BLaER1 treated with 17β-estradiol and CSF1 and Interleukin-3, amounts not matched to agents 10 nM and 100 nM (cell line): ENCODE results near the gene CLASRP.
"Not testable (repeated sequence)": the region's sequence is repeated elsewhere in the genome, so short reads cannot be mapped to it uniquely, and the experiment has no call there.

Source experiments
- H3K27ac ChIP-seq, 11 experiments: shearing (Covaris generic); formaldehyde crosslinking; 2 replicates each; pipeline ENCODE4 v1.8.1; 2022
- H3K27me3 ChIP-seq, 11 experiments: shearing (Covaris generic); formaldehyde crosslinking; 2 replicates each; pipeline ENCODE4 v1.8.1; 2022
- H3K36me3 ChIP-seq, 11 experiments: shearing (Covaris generic); formaldehyde crosslinking; 2 replicates each; pipeline ENCODE4 v1.8.1; 2022
- H3K4me1 ChIP-seq, 10 experiments: shearing (Covaris generic); formaldehyde crosslinking; 2 replicates each; pipeline ENCODE4 v1.8.1; 2022
- H3K4me2 ChIP-seq, 11 experiments: shearing (Covaris generic); formaldehyde crosslinking; 2 replicates each; pipeline ENCODE4 v1.8.1; 2022
- H3K4me3 ChIP-seq, 10 experiments: shearing (Covaris generic); formaldehyde crosslinking; 2 replicates each; pipeline ENCODE4 v1.8.1; 2022
- H3K9ac ChIP-seq, 11 experiments: shearing (Covaris generic); formaldehyde crosslinking; 2 replicates each; pipeline ENCODE4 v1.8.1; 2022
- H3K9me3 ChIP-seq, 11 experiments: shearing (Covaris generic); formaldehyde crosslinking; replicated peaks in 1 of 11; 2 replicates each; pipeline ENCODE4 v1.8.1; 2022
- H4K20me1 ChIP-seq, 11 experiments: shearing (Covaris generic); formaldehyde crosslinking; 2 replicates each; pipeline ENCODE4 v1.8.1; 2022
- Cebpa-rat ChIP-seq, 11 experiments: shearing (Covaris generic); IDR thresholded peaks; 2 replicates each; pipeline ENCODE4 v1.8.1; 2022

CLASRP gene

DNA sequence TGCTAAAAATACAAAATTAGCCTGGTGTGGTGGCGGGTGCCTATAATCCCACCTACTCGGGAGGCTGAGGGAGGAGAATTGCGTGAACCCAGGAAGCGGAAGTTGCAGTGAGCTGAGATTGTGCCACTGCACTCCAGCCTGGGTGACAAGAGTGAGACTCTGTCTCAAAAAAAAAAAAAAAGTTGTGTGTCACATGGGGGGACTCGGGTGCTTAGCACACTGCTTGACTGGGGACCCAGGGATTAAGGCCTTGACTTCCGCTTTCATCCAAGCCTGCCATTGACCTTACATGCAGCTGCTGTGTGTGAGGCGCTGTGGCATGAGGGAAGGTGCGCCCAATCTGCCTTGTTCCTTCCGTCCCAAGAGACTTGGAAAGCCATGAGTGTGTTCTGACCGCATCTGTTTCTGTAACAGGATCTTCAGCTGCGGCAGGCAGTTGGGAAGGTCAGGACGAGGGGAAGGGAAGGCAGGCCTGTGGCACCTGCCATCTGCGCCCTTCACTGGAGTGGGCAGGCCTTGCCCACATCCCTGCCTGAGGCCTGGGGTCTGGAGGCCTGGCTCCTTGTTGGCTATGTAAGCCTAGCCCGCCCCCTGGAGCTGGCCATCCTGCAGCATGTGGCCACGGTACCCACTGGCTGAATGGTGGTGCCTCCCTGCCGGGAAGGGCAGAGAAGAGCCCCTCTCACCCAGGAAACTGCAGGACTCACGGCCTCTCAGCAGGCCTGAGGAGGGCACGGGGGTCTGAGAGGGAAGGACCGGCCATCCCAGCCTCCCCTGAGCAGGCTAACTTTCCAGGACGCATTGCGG is 77.2 kb downstream of the CLASRP start:
- H3K4me3 ChIP-seq, result peak overlapping the region in 2 of 10 experiments; percentile 4 to 10; a peak in 4 of 20 replicates
- peak overlapping the region in 10 of 11 experiments; percentile 18 to 73 (median 56); a peak in 17 of 22 replicates for H3K9ac ChIP-seq
- peaks cover 99 to 100% (median 100%) of the 10 kb centered on the region in 10 experiments for H3K4me1 ChIP-seq
- H4K20me1 ChIP-seq, result peaks cover 43 to 100% (median 100%) of the 10 kb centered on the region in 11 experiments
- TF ChIP-seq Cebpa-rat (IDR thresholded peaks at IDR 0.05), result no peak; a peak in 1 of 22 replicates
- H3K27me3 ChIP-seq, result no peaks in the 10 kb centered on the region
- peaks cover 0 to 10% (median 0%) of the 10 kb centered on the region in 11 experiments; a peak in 4 of 22 replicates for H3K36me3 ChIP-seq
- peak overlapping the region; percentile 83 to 97 (median 93) for H3K4me2 ChIP-seq
- H3K27ac ChIP-seq, result peak overlapping the region in 10 of 11 experiments; percentile 8 to 84 (median 74); a peak in 20 of 22 replicates
- H3K9me3 ChIP-seq, result no peaks in the 10 kb centered on the region

DNA sequence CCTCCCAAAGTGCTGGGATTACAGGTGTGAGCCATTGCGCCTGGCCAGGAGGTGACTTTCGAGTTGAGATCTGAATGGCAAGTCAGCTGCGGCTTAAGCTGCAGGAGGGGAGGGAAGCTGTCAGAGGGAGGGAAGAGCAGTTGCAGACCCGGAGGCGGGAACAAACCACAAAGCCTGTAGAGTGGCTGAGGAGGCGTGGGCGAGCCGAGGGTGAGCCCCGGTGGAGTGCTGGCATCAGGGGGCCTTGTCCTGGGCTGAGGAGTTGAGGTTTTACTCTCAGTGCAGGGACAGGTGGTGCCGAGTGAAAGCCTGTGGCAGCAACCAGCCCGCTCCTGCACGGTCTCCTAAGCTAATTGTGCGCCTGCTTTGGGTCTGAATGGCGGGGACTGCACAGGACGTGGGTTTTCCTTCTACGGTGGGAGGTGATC is 78.3 kb downstream of the CLASRP start:
- peaks cover 55 to 100% (median 100%) of the 10 kb centered on the region in 11 experiments for H4K20me1 ChIP-seq

DNA sequence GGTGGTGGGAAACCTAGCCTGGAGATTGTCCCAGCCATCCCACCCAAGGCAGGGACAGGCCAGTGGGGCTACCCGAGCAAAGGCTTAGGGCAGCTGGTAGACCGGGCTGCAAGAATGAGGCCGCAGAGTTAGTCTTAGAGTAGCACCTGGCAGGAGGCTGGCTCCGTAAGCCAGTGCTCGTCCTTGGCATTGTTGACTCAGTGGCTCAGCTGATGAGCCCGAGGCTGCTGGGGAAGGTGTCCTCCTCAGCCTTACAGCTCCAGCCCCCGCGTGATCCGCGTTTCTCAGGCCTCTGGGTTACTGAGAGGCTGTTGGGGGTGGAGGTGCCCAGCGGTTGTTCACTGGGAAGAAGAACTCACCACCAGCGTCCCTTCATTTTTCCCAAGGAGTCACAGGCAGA is 78.8 kb downstream of the CLASRP start:
- Histone ChIP-seq H3K4me2 (peak overlapping the region; percentile 83 to 97 (median 93)), H3K27ac (peak overlapping the region in 8 of 11 experiments; percentile 28 to 85 (median 69); a peak in 16 of 22 replicates), H3K9ac (peak overlapping the region; percentile 9 to 77 (median 53); a peak in 20 of 22 replicates), H3K4me3 (peak overlapping the region in 5 of 10 experiments; percentile 1 to 53 (median 21); a peak in 7 of 20 replicates), H3K36me3 (peaks cover 0 to 5% (median 0%) of the 10 kb centered on the region in 11 experiments; a peak in 1 of 22 replicates), H3K9me3 (no peaks in the 10 kb centered on the region), H3K27me3 (no peaks in the 10 kb centered on the region), H3K4me1 (peaks cover 96 to 100% (median 100%) of the 10 kb centered on the region in 10 experiments), H4K20me1 (peaks cover 60 to 100% (median 100%) of the 10 kb centered on the region in 11 experiments)
- no peak for TF ChIP-seq Cebpa-rat (IDR thresholded peaks at IDR 0.05)

More for the DNA sequence above, 78.3 kb downstream of the CLASRP start:
- Histone ChIP-seq H3K4me3 (peak overlapping the region in 4 of 10 experiments; percentile 1 to 53 (median 32); a peak in 7 of 20 replicates), H3K9me3 (no peaks in the 10 kb centered on the region), H3K27me3 (no peaks in the 10 kb centered on the region), H3K9ac (peak overlapping the region; percentile 9 to 77 (median 53); a peak in 16 of 22 replicates), H3K27ac (peak overlapping the region in 8 of 11 experiments; percentile 49 to 85 (median 77); a peak in 16 of 22 replicates), H3K4me1 (peaks cover 100% of the 10 kb centered on the region in 10 experiments), H3K36me3 (peaks cover 0 to 6% (median 0%) of the 10 kb centered on the region in 11 experiments; a peak in 4 of 22 replicates), H3K4me2 (peak overlapping the region; percentile 83 to 97 (median 93))
- no peak for TF ChIP-seq Cebpa-rat (IDR thresholded peaks at IDR 0.05)

DNA sequence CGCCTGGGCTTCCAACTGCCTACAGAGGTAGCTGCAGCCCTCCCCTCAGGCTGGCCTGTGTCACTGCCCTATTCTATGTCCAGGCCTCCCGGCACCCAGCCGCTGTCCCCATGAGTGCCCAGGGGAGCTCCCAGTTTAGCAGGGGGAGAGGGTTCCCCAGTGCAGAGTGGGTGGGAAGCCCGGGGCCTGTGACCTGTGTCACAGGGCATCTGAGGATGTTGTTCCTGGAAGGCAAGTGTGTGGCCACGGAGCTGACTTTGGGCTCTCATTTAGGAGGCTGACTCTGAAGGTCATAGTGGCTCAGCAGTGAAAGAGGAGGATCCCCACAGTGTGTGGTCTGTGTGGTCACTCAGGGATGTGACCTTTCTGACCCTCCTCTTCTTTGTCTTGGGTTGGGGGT is 79.3 kb downstream of the CLASRP start:
- Histone ChIP-seq H3K9ac (peak overlapping the region; percentile 9 to 77 (median 53); a peak in 20 of 22 replicates), H3K4me2 (peak overlapping the region; percentile 83 to 97 (median 93)), H3K27me3 (no peaks in the 10 kb centered on the region), H4K20me1 (peaks cover 60 to 100% (median 100%) of the 10 kb centered on the region in 11 experiments), H3K9me3 (no peaks in the 10 kb centered on the region), H3K27ac (peak overlapping the region in 8 of 11 experiments; percentile 28 to 85 (median 69); a peak in 15 of 22 replicates), H3K36me3 (peaks cover 0 to 5% (median under 1%) of the 10 kb centered on the region in 11 experiments; a peak in 3 of 22 replicates), H3K4me1 (peaks cover 91 to 100% (median 99%) of the 10 kb centered on the region in 10 experiments), H3K4me3 (peak overlapping the region in 6 of 10 experiments; percentile 1 to 53 (median 20); a peak in 8 of 20 replicates)
- no peak for TF ChIP-seq Cebpa-rat (IDR thresholded peaks at IDR 0.05)

DNA sequence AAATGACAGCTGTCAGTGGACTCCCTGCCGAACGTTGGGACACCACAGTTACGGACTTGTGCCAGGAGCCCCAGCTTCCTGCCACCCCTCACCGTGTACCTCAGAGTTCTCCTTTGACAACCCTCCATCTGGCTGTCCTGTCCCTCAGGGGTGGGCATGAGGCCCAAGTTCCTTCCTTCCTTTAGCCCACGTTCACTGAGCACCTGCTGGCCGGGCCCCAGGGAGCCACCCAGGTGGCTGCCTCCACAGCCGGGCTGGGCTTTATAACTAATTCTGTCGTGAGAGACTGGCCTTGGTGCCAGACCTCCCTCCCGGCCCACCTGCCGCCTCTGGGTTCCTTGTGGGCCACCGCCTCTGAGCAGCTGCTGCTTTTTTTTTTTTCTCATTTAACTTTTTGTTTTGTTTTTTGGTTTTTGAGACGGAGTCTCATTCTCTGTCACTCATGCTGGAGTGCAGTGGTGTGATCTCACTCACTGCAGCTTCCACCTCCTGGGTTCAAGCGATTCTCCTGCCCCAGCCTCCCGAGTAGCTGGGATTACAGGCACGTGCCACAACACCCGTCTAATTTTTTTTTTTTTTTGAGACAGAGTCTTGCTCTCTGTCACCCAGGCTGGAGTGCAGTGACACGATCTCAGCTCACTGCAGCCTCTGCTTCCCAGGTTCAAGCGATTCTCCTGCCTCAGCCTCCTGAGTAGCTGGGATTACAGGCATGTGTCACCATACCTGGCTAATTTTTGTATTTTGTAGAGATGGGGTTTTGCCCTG is 79.9 kb downstream of the CLASRP start:
- peak overlapping the region in 8 of 11 experiments; percentile 4 to 85 (median 69); a peak in 13 of 22 replicates for H3K27ac ChIP-seq
- H3K27me3 ChIP-seq, H3K9me3 ChIP-seq: not testable (repeated sequence)
- peak overlapping the region; percentile 9 to 77 (median 53); a peak in 17 of 22 replicates for H3K9ac ChIP-seq
- H3K4me2 ChIP-seq, result peak overlapping the region; percentile 83 to 97 (median 93)
- H3K4me3 ChIP-seq, result peak overlapping the region in 4 of 10 experiments; percentile 1 to 53 (median 31); a peak in 7 of 20 replicates
- peaks cover 66 to 100% (median 100%) of the 10 kb centered on the region in 11 experiments for H4K20me1 ChIP-seq
- H3K4me1 ChIP-seq, result peaks cover 85 to 100% (median 98%) of the 10 kb centered on the region in 10 experiments
- peaks cover 0 to 12% (median 4%) of the 10 kb centered on the region in 11 experiments; a peak in 5 of 22 replicates for H3K36me3 ChIP-seq

DNA sequence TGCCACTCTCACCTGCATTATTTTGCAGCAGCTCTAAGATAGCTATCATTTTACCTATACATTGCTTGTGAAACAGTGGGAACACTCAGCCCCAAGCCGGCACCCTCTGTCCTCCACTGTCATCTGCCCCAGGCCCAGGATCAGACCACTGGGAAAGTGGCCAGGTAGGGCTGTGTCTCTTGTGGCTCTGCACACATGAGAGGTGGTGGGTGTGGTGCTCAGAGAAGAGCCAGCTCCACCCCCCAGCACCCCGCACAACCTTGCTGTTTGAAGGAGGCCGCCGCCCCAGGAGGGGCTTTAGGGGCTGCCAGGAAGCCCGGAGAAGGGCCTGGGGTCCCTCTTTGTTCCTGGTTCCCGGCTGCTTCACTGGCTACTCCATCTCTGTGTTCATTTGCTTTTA is 80.7 kb downstream of the CLASRP start:
- Histone ChIP-seq H3K4me1 (peaks cover 79 to 100% (median 98%) of the 10 kb centered on the region in 10 experiments), H3K27ac (peak overlapping the region in 4 of 11 experiments; percentile 72 to 85 (median 78); a peak in 7 of 22 replicates)

More for the DNA sequence above, 80.7 kb downstream of the CLASRP start:
- H3K36me3 ChIP-seq, result peaks cover 0 to 12% (median 4%) of the 10 kb centered on the region in 11 experiments; a peak in 5 of 22 replicates
- H3K4me3 ChIP-seq, result peak overlapping the region in 2 of 10 experiments; percentile 24 to 53; a peak in 1 of 20 replicates
- H4K20me1 ChIP-seq, result peaks cover 74 to 100% (median 100%) of the 10 kb centered on the region in 11 experiments
- H3K9ac ChIP-seq, result peak overlapping the region in 5 of 11 experiments; percentile 42 to 77 (median 71); a peak in 7 of 22 replicates
- no peak for TF ChIP-seq Cebpa-rat (IDR thresholded peaks at IDR 0.05)
- no peaks in the 10 kb centered on the region for H3K9me3 ChIP-seq
- no peaks in the 10 kb centered on the region for H3K27me3 ChIP-seq
- H3K4me2 ChIP-seq, result peak overlapping the region; percentile 83 to 97 (median 93)
